ENCODE results near the gene NUTF2.
"Not testable (repeated sequence)": the region's sequence is repeated elsewhere in the genome, so short reads cannot be mapped to it uniquely, and the experiment has no call there.

The NUTF2 gene

DNA sequence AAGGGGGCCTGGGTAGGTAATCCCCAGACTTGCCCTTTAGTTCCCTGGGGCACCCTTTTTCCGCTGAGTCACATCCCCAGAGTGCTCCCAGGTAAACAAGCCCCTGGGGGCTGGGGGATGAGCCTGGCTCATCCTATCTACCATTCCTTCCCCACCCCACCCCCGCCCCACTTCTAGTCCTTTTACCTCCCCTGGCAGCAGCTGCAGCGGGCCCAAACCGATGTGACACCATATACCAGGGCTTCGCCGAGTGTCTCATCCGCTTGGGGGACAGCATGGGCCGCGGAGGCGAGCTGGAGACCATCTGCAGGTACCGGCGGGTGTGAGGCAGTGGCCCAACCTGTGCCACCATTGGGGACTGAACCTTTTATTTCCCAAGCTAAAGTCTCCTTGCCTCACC lies 38.8 kb downstream of the NUTF2 start:
- no peak for DNase-seq (ENCODE audit: low spot score)

DNA sequence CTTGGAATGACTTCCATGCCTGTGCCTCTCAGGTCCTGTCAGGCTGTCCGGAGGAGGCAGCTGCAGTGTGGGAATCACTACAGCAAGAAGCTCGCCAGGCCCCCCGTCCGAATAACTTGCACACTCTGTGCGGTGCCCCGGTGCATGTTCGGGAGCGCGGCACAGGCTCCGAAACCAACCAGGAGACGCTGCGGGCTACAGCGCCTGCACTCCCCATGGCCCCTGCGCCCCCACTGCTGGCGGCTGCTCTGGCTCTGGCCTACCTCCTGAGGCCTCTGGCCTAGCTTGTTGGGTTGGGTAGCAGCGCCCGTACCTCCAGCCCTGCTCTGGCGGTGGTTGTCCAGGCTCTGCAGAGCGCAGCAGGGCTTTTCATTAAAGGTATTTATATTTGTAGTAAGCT lies 39.2 kb downstream of the NUTF2 start:
- DNase-seq (ENCODE audit: low spot score) = no peak

DNA sequence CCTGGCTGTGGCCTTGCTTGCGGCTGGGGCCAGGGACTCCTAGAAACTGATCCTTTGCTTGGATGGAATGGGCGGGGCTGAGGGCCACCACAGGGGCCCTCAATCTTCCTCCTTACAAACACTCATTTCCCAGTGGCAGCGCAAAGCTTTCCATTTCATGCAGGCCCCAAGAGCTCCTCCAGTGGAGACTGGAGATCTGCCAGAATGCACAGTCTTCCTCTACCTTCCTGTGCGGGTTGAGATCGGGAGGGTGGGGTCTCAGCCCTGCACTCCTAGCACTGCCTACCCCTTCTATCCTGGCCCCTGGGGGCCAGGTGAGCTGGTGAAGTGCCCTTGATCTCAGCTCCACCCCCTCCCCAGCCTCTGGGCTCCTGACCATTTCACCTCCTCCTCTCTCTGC lies 39.7 kb downstream of the NUTF2 start:
- no peak for DNase-seq (ENCODE audit: low spot score)

DNA sequence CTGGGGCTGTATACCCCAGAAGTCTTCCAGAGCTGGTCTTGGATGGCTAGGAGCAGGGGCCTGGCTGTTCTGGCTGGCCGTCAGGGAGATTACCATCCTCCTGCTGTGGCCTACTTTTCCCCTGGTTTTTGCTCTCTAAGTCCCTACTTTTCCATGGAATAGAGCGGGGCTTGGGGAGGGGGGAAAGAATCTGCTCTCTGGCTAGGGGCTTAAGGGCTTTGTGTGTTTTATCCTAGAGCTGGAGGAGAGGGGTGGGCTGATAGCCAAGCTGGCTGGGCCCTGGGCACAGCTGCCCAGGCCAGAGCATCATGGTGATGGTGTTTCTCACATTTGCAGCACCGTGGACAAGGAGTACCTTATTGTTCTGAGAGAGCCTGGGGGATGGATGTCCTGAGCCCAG lies 41.6 kb downstream of the NUTF2 start:
- DNase-seq (ENCODE audit: low spot score) = no peak

DNA sequence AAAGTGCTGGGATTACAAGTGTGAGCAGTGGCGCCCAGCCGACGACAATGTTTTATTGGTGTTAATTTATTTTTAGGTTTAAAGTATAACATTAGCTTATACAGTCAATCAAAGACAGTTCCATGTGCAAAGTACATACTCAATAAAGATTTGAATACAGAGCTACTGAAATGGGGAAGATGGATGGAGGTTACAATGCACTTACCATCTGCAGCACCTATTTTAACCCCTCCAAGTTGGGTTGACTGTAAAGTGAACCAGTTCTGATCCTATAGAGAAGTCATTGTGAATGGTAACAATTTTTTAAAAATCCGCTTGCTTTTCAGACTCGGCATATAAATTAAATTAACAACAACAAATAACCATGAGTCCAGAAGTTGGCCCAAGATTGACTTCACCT lies 45.6 kb downstream of the NUTF2 start:
- DNase-seq (ENCODE audit: low spot score) = no peak

DNA sequence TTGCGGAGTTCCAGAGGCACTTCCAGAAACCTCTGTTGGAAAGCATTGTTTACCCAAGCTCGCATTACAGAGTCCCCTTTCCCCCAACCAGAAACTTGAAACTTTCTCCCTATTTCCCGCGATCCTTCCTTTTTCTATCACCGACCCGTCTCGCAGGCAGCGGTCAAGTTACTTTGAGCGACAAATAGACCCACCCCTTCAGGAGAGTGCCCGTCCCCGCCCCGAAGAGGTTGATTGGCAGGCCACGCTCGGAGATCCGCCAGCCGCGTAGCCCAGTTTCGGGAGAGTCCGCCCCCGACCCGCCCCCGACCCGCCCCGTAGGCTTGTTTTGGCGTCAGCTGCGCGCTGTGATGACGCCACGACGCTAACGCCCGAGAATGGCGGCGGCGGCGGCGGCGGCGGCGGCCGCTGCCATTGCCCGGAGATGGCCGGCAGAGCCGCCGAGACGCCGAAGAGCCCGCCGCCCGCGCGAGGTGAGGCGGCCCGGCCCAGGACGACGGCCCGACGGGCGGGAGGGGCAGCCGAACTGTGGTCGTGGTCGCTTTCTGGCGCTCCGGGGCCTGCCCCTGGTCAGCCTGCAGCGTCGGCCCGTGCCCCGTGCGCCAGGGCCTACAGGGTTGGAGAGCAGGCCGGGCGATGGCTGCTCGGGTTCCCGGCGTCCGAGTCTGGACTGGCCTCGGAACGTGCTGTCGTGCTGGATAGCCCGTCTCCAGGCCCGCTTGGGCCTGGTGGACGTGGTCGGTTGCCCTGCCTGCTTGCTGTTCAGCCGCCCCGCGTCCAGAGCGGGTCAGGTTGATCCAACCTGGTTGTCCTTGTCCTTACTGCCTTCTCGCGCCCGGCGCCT lies 46.4 kb downstream of the NUTF2 start, which contains the start of gene PSKH1:
Gene PSKH1 (plus strand): TSS at position 356 of the 844 bp plus-strand sequence. CDS start 15,496 bp downstream, outside the sequence.
- DNase-seq (ENCODE audit: low spot score) = peak; percentile 99

DNA sequence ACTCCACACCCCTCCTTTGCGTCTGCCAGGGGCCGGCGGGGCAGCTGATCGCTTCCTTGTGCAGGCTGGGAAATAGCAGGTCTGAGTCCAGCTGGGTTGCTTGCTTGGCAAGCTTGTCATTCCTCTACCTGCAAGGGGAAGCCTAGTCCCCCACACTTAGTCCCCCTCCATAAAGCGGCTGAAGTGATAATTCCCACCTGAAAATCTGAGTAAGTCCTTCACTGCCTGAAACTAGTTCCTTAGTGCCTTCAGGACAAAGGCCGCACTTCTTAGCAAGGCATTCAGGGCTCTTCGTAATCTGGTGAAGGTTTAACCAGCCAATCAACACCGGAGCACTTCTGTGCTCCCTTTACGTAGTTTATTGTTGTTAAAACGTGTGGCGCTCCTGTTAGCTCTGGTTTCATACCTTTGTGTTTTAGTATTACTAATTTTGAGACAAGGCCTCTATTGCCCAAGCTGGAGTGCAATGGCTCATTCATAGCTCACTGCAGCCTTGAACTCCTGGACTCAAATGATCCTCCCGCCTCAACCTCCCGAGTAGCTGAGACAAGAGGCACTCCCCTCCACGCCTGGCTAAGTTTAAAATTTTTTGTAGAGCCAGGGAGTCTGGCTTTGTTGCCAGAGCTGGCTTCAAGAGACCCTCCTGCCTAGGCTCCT lies 47.1 kb downstream of the NUTF2 start:
- no peak for DNase-seq (ENCODE audit: low spot score)

DNA sequence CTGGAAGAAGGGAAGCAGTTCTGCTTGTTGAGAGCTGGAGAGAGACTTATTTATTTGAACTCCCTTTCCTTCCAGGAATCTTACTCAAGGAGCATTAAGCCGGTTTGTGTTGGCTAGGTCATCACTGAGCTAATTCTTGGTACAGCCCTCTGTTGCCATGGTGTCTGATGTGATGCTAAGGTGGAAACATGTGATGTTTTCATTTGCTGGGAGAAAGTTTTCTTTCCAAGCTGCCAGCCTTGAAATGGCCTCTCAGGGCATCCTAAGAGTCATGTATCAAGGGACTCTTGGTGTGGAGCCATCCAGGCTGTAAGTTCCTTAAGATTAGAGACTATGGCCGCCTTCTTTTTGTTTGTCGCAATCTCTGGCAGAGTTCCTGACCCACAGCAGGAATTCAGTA lies 50.5 kb downstream of the NUTF2 start:
- DNase-seq (ENCODE audit: low spot score) = no peak

DNA sequence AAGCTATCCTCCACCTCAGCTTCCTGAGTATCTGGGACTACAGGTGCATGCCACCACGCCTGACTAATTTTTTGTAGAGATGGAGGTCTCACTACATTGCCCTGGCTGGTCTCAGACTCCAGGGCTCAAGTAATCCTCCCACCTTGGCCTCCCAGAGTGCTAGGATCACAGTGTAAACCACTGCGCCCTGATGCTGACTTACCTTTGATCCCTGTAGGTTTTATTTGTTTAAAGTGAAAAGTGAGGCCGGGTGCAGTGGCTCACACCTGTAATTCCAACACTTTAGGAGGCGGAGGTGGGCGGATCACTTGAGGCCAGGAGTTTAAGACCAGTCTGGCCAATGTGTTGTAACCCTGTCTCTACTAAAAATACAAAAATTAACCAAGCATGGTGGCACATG lies 55.0 kb downstream of the NUTF2 start:
- DNase-seq (ENCODE audit: low spot score) = no peak

DNA sequence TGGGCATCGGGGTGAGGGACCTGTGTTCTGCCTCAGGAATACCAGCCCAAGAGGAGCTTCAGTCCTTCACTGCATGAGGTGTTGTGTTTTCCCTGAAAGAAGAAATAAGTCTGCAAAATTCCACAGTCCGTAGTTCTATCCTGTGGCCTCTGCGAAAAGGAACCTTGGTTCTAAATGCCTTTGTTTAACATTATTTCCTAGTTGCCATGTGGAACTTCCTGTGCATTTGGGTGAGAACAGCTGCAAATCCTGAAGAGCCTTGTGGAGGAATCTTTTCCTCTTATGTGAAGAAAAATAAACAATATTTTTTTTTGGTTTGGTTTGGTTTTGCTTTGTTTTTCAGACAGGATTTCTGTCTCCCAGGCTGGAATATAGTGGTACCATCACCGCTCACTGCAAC lies 56.1 kb downstream of the NUTF2 start:
- DNase-seq (ENCODE audit: low spot score) = no peak

DNA sequence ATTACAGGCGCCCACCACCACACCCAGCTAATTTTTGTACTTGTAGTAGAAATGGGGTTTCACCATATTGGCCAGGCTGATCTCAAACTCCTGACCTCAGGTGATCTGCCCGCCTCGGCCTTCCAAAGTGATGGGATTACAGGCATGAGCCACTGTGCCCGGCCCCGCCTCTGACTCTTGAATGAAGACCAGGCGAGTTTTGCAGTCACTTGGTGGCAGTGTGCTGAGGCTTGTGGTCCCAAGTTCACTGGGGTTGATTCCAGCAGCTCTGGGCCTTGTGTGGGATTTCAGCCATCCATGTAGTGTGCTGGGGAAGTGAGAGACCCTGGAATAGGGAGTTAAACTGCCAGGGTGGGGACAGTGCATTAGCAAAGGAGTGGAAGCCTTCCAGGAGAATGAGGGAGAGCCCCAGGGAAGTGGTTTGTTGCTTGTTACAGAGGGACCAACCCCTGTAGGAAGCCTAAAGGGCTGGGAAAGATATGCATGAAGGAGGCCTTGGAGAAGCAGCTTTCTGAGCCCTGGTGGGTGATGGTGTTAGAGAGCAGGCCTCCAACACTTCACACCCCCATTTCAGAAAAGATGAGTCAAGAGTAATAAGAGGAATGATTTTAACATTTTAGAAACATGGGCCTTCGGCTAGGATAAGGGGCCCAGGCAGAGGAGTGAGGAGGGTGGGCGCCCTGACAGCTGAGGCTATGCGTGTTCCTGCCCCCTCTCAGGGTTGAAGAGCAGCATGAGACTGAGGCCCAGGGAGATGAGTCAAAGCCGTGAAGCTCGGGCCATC lies 60.9 kb downstream of the NUTF2 start:
- no peak for DNase-seq (ENCODE audit: low spot score)

DNA sequence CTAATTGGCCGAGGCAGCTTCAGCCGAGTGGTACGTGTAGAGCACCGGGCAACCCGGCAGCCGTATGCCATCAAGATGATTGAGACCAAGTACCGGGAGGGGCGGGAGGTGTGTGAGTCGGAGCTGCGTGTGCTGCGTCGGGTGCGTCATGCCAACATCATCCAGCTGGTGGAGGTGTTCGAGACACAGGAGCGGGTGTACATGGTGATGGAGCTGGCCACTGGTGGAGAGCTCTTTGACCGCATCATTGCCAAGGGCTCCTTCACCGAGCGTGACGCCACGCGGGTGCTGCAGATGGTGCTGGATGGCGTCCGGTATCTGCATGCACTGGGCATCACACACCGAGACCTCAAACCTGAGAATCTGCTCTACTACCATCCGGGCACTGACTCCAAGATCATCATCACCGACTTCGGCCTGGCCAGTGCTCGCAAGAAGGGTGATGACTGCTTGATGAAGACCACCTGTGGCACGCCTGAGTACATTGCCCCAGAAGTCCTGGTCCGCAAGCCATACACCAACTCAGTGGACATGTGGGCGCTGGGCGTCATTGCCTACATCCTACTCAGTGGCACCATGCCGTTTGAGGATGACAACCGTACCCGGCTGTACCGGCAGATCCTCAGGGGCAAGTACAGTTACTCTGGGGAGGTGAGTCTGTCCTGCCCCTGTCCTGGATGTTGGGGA lies 62.5 kb downstream of the NUTF2 start:
- no peak for DNase-seq (ENCODE audit: low spot score)

DNA sequence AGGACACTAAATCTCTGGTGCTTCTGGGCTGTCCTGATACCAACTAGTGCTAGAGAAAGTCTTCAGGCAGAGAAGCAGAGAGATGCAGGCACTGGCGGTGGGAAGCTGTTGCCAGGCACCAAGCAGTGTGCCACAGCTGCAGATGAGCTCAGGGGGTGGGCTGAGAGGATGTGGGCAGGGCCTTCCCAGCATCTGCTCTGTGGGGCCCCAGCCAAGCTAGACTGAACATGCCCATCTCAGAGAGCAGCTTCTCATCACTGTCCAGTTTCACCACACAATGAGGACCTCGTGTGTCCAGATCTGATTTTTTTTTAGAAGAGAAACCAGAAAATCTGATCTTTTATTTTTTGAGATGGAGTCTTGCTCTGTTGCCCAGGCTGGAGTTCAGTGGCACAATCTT lies 63.4 kb downstream of the NUTF2 start:
- no peak for DNase-seq (ENCODE audit: low spot score)

DNA sequence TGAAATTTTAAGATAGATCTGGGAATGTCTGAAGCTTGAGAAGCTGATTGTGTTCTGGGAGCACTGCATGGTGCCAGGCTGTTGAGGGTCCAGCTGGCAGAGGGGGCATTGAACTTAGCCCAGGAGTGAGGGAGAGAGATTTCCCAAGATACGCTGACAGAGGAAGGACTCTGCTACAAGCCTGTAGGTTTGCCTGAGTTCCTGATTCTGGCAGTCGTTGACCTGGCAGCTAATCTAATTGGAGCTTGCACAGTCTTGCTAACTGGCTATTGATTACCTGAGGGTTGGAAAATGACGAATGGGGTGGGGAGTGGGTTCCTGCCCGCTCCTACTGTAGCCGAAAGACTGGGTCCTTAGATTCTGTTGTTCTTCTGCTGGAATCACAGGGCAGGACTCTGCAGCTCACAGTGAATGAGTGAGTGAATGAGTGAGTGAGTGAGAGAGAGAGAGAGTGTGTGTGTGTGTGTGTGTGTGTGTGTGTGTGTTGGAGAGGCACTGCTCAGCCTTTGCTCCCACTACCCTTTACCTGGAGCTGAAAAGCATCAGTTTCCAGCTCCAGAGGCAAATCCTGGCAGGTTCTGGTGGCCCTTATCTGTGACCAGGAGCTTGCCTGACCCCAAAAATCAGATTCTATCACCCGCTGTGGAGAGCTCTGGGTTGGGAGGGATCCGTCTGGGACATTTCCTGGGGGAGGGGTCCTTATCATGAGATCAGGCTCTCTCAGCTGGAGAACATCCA lies 68.2 kb downstream of the NUTF2 start:
- no peak for DNase-seq (ENCODE audit: low spot score)

DNA sequence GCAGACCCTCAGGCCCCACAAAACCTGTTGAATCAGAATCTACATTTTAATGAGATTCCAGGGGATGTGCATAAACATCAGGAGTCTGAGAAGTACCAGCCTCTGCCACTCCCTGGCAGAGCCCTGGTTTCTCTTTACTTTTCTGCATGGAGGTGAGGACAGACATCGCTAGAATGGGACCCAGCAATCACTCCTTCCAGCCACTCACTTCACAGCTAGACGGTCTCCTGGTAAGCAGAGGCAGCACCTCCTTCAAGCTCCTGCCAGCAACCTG lies 68.7 kb downstream of the NUTF2 start:
- not testable (repeated sequence) for DNase-seq (ENCODE audit: low spot score)

DNA sequence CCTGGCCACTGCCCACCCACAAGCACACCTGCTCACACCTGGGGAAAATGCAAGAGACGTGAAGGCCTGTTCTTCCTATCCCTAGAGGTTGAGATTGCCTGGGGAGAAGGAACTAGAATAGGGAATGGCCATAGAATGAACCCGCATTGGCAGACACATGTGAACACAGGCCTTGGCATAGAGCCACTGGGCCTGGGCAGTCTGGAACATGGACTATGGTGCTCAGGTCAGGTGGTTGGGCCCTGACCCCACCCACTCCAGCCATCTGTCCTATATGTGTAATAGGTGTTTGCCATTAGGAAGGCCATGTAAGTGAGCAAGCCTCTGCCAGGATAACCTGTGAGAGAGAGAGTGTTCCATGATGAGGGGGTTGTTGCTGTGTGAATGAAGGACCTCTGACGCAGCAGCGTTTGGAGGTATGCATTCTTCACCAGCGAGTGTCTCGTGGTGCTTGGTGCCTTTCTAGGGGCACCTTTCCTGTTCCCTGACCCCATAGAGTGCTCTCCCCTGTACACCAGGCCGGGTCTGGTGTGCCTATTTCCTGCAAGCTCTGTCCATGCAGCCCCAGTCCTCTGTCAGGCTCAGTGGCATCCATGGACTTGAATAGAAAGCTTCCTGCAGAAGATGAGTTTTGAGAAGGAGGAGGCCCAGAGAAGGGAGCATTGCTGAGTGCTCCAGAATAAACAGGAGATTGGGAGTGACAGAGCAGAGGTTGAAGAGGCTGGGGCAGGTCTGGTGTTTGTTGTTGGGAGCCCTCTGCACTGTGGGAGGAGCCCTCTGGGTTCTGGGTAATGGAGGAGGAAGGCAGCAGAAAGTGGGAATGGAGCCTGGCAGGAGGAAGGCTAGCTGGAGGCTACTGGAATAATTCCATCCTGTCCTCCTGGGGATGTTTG lies 69.3 kb downstream of the NUTF2 start:
- DNase-seq (ENCODE audit: low spot score) = no peak

DNA sequence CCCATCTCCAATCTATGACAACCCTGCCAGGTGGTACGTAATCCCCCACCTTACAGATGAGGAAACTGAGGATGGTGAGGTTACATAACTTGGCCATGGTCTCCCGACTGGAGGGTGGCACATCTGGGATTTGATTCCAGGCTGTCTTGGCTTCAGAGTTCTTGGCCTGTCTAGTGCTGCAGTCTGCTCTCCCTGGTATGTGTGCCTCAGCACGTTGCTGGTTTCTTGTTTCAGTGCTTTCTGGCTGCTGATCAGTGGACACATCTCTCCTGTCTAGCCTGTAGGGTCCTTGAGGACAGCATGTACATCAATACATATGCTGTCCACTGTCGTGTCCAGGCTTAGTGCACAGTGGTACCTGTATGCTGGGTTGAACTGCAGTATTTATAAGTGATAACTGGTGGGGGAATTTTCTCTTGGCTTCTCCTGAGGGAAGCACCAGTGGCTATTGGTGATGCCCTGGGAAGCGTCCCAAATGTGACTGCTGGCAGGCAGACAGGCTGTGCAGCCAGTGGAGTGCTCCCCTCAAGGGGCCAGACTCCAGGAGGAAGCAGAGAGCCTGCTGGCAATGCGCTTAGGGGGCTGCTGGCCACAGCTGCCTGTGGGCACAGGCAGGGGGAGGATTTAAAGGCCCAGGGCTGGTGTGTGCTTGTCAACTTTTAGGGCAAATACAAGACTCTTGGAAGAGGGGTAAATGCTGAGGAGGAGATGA lies 70.6 kb downstream of the NUTF2 start:
- DNase-seq (ENCODE audit: low spot score) = no peak

DNA sequence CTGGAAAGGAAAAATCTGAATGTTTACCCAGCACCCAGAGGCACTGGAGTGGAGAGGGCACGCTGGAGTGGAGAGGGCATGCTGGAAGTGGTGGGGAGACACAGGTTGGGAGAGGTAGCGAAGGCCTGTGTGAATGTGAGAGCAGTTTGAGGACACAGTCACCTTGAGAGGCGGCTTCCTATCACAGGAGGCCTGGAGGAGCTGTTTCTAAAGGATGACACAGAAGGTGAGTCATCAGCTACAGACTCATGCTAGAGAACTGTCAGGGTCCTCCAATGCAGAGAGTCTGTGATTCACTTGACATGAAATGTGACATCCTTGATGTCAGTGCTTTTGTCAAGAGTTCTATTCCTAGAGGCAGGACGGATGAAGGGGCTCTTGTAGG lies 71.1 kb downstream of the NUTF2 start:
- no peak for DNase-seq (ENCODE audit: low spot score)

DNA sequence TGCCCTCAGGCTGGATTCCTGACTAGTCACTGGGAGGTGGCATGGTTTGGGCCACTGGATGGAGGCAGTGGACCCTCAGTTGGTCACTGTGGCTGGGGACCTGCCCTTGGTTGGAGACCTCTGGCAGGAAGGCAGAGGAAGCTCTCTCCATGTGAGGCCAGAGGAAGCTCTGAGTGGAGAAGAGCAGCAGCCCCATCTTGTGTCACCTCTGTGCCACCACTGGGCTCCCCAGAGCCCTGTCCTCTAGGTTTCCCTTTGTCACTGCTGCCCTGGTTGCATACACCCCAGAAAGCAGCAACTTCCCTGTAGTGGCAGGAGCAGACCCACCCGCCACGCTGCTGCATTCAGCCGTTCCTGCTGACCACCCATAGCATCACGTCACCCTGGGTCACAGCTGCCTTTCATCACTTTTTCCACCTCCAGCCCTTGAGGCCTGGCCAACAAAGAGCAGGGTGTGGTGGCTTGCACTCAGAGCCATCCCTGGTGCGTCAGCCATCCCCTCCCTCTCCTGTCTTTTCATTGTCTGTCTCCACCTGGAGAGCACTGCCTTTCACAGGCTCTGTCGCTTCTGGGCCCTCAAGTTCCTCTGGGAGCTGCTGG lies 73.0 kb downstream of the NUTF2 start:
- DNase-seq (ENCODE audit: low spot score) = no peak

Data from left forelimb (tissue), 1 donor.